ENCODE measurements around the gene A4GNT. TPM values are rescaled to one million over a fixed set of nuclear protein-coding genes. Genes with fewer than 3 reads are reported as not detected.
A peak's percentile ranks its signal among the peaks of the same experiment; 100 is the strongest.

Gene A4GNT
- total and polyA plus RNA-seq, 2 of the 8 experiments (the other 6 are each of a cell fraction or from before 2014, with no cell fraction given), result not detected

DNA sequence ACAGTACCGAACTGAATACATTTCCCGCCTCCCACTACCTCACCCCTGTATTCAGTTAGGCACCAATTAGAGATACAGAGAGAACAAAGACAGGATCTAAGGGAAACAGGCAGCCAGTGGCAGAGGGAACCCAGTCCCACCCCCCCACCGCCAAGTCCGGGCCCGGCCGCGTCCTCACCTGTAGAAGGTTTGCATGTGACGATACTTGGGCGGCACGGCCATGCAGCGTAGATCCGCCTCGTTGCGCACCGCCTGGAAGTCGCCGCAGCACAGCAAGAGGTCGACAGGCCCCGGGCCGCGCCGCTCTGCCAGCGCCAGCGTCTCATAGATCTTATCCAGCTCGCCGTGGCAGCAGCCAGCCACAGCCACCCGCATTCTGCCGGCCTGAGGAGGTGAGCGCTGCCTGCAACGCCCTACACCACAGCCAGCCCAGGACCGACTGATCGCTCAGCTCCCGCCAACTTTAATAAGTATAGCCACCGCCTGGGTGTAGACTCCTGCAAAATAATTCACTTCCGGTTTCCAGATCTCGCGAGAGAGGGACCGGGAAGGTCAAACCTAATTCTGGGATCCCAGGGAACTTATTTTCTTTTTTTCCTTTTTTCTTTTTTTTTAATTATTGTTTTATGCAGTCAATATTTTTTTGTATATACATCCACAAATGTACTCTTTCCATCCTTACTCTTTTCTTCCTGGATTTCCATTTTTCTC lies 42.4 kb upstream of the A4GNT start, which contains the start of gene DBR1:
Gene DBR1 (minus strand): TSS at position 501 of the 711 bp plus-strand sequence. CDS start 126 bp downstream, at position 375.
- 2% methylated on average over 38 of the region's 38 CpGs; no CpG with 5 or more reads in 1 of the 2 experiments for WGBS, 2 experiments (ENCODE audit: extremely low coverage in 1 of 2, insufficient coverage in 1 of 2, insufficient read length in 1 of 2, insufficient replicate concordance in 2 of 2, low coverage in 1 of 2, low lambda C conversion rate in 2 of 2, missing lambda C conversion rate in 1 of 2)
- H2BK20ac ChIP-seq (ENCODE audit: low read length), result no peak within 1 kb of the TSS
- TF ChIP-seq, protein P1, sequence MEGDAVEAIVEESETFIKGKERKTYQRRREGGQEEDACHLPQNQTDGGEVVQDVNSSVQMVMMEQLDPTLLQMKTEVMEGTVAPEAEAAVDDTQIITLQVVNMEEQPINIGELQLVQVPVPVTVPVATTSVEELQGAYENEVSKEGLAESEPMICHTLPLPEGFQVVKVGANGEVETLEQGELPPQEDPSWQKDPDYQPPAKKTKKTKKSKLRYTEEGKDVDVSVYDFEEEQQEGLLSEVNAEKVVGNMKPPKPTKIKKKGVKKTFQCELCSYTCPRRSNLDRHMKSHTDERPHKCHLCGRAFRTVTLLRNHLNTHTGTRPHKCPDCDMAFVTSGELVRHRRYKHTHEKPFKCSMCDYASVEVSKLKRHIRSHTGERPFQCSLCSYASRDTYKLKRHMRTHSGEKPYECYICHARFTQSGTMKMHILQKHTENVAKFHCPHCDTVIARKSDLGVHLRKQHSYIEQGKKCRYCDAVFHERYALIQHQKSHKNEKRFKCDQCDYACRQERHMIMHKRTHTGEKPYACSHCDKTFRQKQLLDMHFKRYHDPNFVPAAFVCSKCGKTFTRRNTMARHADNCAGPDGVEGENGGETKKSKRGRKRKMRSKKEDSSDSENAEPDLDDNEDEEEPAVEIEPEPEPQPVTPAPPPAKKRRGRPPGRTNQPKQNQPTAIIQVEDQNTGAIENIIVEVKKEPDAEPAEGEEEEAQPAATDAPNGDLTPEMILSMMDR (IDR thresholded peaks at IDR 0.05; ENCODE audit: control extremely low read depth in 1 of 3, insufficient read depth in 1 of 3, low read depth in 1 of 3, low read length in 3 of 3), result no peak
- TF ChIP-seq JUND (IDR thresholded peaks at IDR 0.05; ENCODE audit: low read length) (no peak), NANOG (IDR thresholded peaks at IDR 0.05; ENCODE audit: insufficient read depth, low read depth, low read length, poor library complexity, severe bottlenecking) (peak; percentile 4), YY1 (IDR thresholded peaks at IDR 0.05; ENCODE audit: low read depth, low read length) (no peak), GABPA (IDR thresholded peaks at IDR 0.05; ENCODE audit: borderline replicate concordance, insufficient read depth, low read length) (no peak), TBP (IDR thresholded peaks at IDR 0.05; ENCODE audit: low read depth, low read length) (peak; percentile 92), TEAD4 (IDR thresholded peaks at IDR 0.05; ENCODE audit: low read depth, low read length) (no peak)

More for the DNA sequence above, 42.4 kb upstream of the A4GNT start, which contains the start of gene DBR1:
- FAIRE-seq (peak; percentile 52), DNase-seq (ENCODE audit: low read depth in 1 of 2, low spot score in 2 of 2) (peak in 1 of 2 experiments; percentile 85)
- ChIA-PET CTCF (ENCODE audit: partially characterized antibody) (interaction anchor here (0.9 to 1.5 kb wide), 5 partner anchors 47 to 175 kb away, joined by 3 read pairs; no protein-coding TSS in a partner anchor), POLR2A (ENCODE audit: partially characterized antibody) (interaction anchor here (0.6 to 5.3 kb wide), 20 partner anchors 12 to 662 kb away, joined by 3 to 56 read pairs (median 3); partner anchors contain the start of gene ARMC8)
- Histone ChIP-seq H3K23me2 (ENCODE audit: low read depth, low read length) (peaks cover 5% of the 10 kb centered on the region; the same call in 1 of the 2 replicates), H3K4me1 (replicated peaks in 1 of 4; ENCODE audit: control insufficient read depth in 3 of 4, insufficient read depth in 4 of 4, low read length in 3 of 4) (no peaks in the 10 kb centered on the region; a peak in 1 of 7 replicates), H2BK15ac (ENCODE audit: low read length) (no peak within 1 kb of the TSS), H3K27me3 (replicated peaks in 1 of 4; ENCODE audit: control insufficient read depth in 3 of 4, extremely low read depth in 1 of 4, insufficient read depth in 3 of 4, low read length in 3 of 4) (no peaks in the 10 kb centered on the region), H2BK5ac (ENCODE audit: low read depth, low read length) (peak within 1 kb of the TSS; percentile 91), H3K36me3 (ENCODE audit: control insufficient read depth in 2 of 4, insufficient read depth in 4 of 4, low read length in 3 of 4) (peaks cover 0 to 26% (median 1%) of the 10 kb centered on the region in 4 experiments; a peak in 2 of 8 replicates), H2AK5ac (ENCODE audit: low read depth, low read length) (no peak within 1 kb of the TSS), H3K27ac (ENCODE audit: low read depth, low read length) (peak within 1 kb of the TSS; percentile 73; the same call in 1 of the 2 replicates), H3K56ac (replicated peaks; ENCODE audit: insufficient read length, low read depth, low read length) (peak within 1 kb of the TSS; percentile 94), H2BK120ac (replicated peaks; ENCODE audit: low read depth, low read length) (no peak within 1 kb of the TSS), H2AFZ (ENCODE audit: low read length) (peak within 1 kb of the TSS; percentile 37), H3K9ac (replicated peaks in 1 of 4; ENCODE audit: extremely low read depth in 1 of 4, low read depth in 3 of 4, low read length in 3 of 4) (peak within 1 kb of the TSS; percentile 75 to 92 (median 82)), H4K8ac (ENCODE audit: extremely low read depth, insufficient read depth, low read length) (peak within 1 kb of the TSS; percentile 99; the same call in 1 of the 2 replicates), H3K4ac (replicated peaks; ENCODE audit: insufficient read length, low read depth, low read length) (peak within 1 kb of the TSS; percentile 50), H4K20me1 (replicated peaks in 1 of 2; ENCODE audit: control insufficient read depth in 1 of 2, insufficient read depth in 2 of 2, low read length in 2 of 2) (no peaks in the 10 kb centered on the region), H3K79me1 (ENCODE audit: low read depth, low read length) (no peaks in the 10 kb centered on the region), H4K91ac (replicated peaks; ENCODE audit: insufficient read length, low read length) (peak within 1 kb of the TSS; percentile 88), H3K14ac (ENCODE audit: insufficient read length) (no peak within 1 kb of the TSS), H3K23ac (ENCODE audit: insufficient read length) (no peak within 1 kb of the TSS), H3K79me2 (ENCODE audit: control insufficient read depth in 1 of 2, insufficient read depth in 2 of 2, low read length in 2 of 2) (peaks cover 0 to 20% of the 10 kb centered on the region in 2 experiments; a peak in 2 of 4 replicates), H3K4me2 (ENCODE audit: insufficient read depth in 1 of 2, low read depth in 2 of 2, low read length in 2 of 2) (peak within 1 kb of the TSS; percentile 73 to 74), H4K5ac (ENCODE audit: insufficient read length, low read depth, low read length) (peak within 1 kb of the TSS; percentile 94), H3K9me3 (ENCODE audit: insufficient read depth in 2 of 2, low read depth in 1 of 2, low read length in 1 of 2) (no peaks in the 10 kb centered on the region), H3K4me3 (ENCODE audit: extremely low read depth in 1 of 4, insufficient read depth in 2 of 4, low read depth in 3 of 4, low read length in 4 of 4) (peak within 1 kb of the TSS; percentile 82 to 93 (median 86)), H3K18ac (ENCODE audit: extremely low read depth, low read length) (peak within 1 kb of the TSS; percentile 98), H2BK12ac (ENCODE audit: low read depth, low read length) (no peak within 1 kb of the TSS)

Measured in H1 (cell line).